ENCODE measurements around the gene ADGRB2.

GRCh38 chr1:31768939-31769704 lies 5.0 kb upstream of the ADGRB2 start:
- TF ChIP-seq CTCF (IDR thresholded peaks at IDR 0.05) (no peak), EP300 (IDR thresholded peaks at IDR 0.05) (no peak)

Data from suprapubic skin (tissue), 3 donors.